CD1c-positive myeloid dendritic cell (primary cell): ENCODE data around the gene RTN4RL2.

ENCODE experiments used
- DNase-seq: peaks from one replicate; pipeline ENCODE4 v3.0.0-alpha.2; 2016; ENCODE audit errors: extremely low spot score

RTN4RL2 gene

GRCh38 chr11:57481315-57481714 lies 21.0 kb downstream of the RTN4RL2 start:
- DNase-seq, result no peak

GRCh38 chr11:57481915-57482781 lies 21.8 kb downstream of the RTN4RL2 start:
- DNase-seq, result no peak

- DNase-seq, result peak; percentile 59
These were observed 22.6 kb downstream of the RTN4RL2 start for GRCh38 chr11:57482782-57483561.

- DNase-seq, result no peak
These were observed 23.2 kb downstream of the RTN4RL2 start for GRCh38 chr11:57483562-57483918.

GRCh38 chr11:57484141-57484710 lies 23.9 kb downstream of the RTN4RL2 start:
- peak; percentile 73 for DNase-seq

- peak; percentile 86 for DNase-seq
These were observed 25.1 kb downstream of the RTN4RL2 start for GRCh38 chr11:57485217-57485990.

GRCh38 chr11:57487021-57487778 lies 26.9 kb downstream of the RTN4RL2 start:
- no peak for DNase-seq

GRCh38 chr11:57487920-57488659 lies 27.8 kb downstream of the RTN4RL2 start:
- DNase-seq, result no peak

GRCh38 chr11:57490456-57491248 lies 30.3 kb downstream of the RTN4RL2 start:
- DNase-seq, result no peak

- peak; percentile 65 for DNase-seq
These were observed 31.2 kb downstream of the RTN4RL2 start for GRCh38 chr11:57491371-57492061.

GRCh38 chr11:57493507-57494503 lies 33.5 kb downstream of the RTN4RL2 start:
- DNase-seq, result peak; percentile 51

- DNase-seq, result no peak
These were observed 35.9 kb downstream of the RTN4RL2 start for GRCh38 chr11:57496109-57496820.

- DNase-seq, result no peak
These were observed 37.2 kb downstream of the RTN4RL2 start for GRCh38 chr11:57497303-57498247.

GRCh38 chr11:57498540-57498939 lies 38.2 kb downstream of the RTN4RL2 start:
- DNase-seq, result no peak

GRCh38 chr11:57499413-57499982 lies 39.2 kb downstream of the RTN4RL2 start:
- DNase-seq, result peak; percentile 89
